DMS153 treated with DMSO at 0.1 percent for 48 hours (cell line): Measurements from ENCODE around the gene C14orf93.
A peak's percentile ranks its signal among the peaks of the same experiment; 100 is the strongest.

Source experiments
- DNase-seq: peaks from one replicate; lab custom pipeline; 2025; ENCODE audit not compliant: unreplicated experiment; lab: John Stamatoyannopoulos, UW

The C14orf93 gene

GRCh38 chr14:22996768-22997654 lies 12.9 kb downstream of the C14orf93 start:
- no peak for DNase-seq

- DNase-seq = no peak
Measured at GRCh38 chr14:22995889-22996625, 13.9 kb downstream of the C14orf93 start.

- DNase-seq = no peak
Measured at GRCh38 chr14:22994762-22995275, 15.1 kb downstream of the C14orf93 start.

- DNase-seq = no peak
Measured at GRCh38 chr14:22993517-22993916, 16.4 kb downstream of the C14orf93 start.

GRCh38 chr14:22991852-22992251 lies 18.1 kb downstream of the C14orf93 start:
- DNase-seq = no peak

DNA sequence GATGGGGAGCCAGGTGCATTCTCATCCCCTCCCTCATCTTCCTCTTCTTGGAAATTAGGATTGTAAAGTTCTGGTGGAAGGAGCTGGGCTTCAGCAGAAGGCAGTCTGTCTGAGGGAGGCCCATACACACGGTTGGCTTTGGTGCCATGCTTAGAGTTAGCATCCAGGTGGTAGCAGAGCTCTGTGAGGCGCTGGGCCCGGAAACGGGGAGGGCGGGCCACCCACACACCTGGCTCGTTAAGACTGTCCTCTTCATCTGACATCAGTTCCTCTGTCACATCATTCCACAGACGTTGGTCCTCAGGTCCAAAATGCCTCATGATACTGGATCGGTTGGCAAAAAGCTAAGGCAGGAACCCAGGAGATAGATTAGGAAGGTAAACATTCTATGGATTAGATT lies 22.7 kb downstream of the C14orf93 start:
- no peak for DNase-seq

DNA sequence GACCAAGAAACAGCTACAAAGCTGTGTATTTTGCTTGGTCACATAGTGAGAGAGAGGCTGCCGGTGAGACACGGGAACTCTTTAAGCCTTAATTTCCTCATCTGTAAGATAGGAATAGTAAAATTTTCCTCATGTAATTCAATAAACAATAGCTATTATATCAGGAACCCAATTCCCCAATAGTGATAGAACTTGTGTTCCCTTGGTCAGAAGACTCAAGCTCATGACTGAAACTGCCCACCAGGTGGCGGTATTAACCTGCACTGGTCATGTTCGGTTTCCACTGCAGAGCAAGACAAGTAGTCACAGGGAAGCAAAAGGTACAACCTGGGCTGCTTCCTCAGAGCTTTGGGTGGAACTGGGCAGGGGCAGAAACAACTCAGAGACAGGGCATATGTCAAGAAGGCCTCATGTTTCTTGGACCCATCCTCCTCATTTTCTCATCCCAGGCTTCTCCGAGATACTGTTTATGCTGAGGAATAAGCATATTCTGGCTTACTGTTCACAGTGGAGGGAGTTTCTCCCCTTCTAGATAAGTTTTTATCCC lies 23.4 kb downstream of the C14orf93 start:
- DNase-seq = peak; percentile 59

- no peak for DNase-seq
Measured at GRCh38 chr14:22985894-22986507, 23.9 kb downstream of the C14orf93 start.

- no peak for DNase-seq
Measured at GRCh38 chr14:22984959-22985658, 24.8 kb downstream of the C14orf93 start.

DNA sequence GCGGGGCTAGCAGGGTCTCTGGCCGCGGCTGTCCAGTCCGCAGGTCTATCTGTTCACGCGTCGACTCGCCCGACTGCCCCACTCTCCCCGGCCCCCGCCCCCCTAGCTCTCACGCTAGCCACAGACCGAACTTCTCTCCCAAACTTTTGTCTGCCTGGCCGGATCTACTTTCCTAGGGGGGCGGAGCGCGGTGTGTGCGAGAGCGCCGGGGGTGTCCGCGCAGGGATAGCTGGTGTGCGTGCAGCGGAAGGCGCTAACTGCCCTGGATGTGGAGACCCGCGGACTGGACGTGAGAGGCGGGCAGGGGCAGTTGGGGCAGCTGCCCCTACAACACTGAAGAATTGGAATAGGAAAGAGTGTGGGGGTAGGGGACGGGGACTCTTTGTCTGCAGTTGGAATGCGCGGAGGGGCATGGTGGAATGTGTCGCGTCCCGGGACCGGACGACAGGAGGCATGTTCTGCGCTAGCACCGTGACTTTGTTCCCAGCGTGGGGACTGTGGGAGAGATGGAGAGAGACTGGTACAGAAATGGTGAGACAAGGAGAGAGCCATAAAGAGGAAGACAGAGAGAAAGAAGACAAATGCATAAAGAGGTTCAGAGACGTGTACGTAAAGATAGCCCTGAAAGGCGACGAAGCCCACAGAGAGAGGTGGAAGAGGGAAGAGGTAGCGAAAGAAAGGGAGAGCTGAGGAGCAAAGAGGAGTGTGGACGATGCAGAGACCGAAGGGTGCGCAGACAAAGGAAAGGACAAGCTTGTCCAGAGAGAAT lies 27.3 kb downstream of the C14orf93 start, which contains the start of gene AJUBA:
Gene AJUBA (minus strand): TSS at position 75 of the 769 bp plus-strand sequence. CDS start 285 bp downstream, outside the sequence.
- peak; percentile 14 for DNase-seq

DNA sequence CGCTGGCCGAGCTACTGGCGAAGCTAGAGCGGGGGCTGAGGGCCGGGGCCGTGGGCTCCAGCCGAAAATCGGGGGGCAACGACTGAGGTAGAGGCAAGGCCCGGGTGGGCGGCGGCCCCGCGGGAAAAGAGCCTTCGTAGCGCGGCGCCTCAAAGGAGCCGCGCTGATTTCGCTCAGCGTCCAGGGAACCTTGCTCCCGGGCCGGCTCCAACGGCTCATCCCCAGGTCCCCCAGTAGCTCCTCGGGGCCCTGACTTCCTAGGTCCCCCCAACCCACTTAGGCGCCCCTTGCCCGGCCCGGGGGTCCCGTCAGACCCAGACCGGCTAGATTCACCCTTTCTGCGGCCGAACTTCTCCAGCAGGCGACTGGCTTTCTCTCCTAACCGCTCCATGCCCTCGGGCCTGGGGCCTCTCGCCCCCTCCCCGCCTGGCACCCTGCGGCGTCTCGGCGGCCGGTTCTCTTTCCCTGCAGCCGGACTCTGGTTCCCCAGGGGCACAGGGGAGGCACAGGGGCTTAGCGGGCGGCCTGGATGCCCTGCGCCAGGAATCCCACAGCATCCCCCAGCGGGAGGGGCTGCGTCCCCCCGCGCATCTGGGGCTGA lies 28.0 kb downstream of the C14orf93 start:
- DNase-seq = no peak

GRCh38 chr14:22981090-22981875 lies 28.7 kb downstream of the C14orf93 start:
- DNase-seq = no peak

- DNase-seq = no peak
Measured at GRCh38 chr14:22980672-22981089, 29.3 kb downstream of the C14orf93 start.

- DNase-seq = no peak
Measured at GRCh38 chr14:22979748-22980392, 30.1 kb downstream of the C14orf93 start.

- no peak for DNase-seq
Measured at GRCh38 chr14:22978981-22979671, 30.8 kb downstream of the C14orf93 start.

DNA sequence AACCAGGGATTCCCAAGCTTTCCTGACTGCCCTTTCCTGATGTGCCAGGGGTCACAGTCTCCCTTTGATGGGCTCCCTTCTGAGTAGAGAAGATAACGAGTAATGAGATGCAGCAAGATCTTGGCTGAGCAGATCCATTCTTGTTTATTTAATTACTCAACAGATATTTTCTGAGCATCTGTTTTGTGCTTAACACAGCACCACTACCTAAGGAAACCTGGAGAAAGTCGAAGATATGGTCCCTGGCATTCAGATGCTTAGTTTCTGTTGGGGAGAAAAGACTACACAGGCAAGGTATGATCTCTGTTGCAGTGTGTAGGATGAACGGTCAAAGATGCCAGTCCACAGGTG lies 31.5 kb downstream of the C14orf93 start:
- no peak for DNase-seq

- no peak for DNase-seq
Measured at GRCh38 chr14:22977684-22978486, 32.1 kb downstream of the C14orf93 start.
